GM18520 (cell line): Measurements from ENCODE around the gene ARHGAP10.

ENCODE experiments used
- ATAC-seq: cut with Tn5 transposase; IDR thresholded peaks from one replicate; pipeline ENCODE4 v1.9.1; 2021; ENCODE audit not compliant: unreplicated experiment

The ARHGAP10 gene

DNA sequence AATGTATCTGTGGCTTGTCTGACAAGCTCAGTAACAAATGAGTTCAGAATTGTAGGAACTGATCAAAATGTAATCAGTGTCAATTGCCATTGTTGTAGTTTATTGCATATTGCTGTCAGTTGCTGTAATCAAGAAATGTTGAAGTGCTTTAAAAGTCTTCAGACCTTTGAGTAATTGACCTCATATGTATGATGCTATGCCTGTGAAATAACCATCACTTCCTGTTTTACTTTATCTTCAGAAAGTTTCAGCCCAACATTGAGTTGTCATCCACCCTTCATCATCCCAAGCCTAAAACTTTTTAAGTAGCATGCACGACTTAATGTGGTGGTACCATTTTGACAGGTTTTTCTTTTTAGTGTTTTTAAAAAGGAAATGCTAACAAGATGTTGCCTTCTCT is 212.4 kb downstream of the ARHGAP10 start:
- ATAC-seq = peak; percentile 29

DNA sequence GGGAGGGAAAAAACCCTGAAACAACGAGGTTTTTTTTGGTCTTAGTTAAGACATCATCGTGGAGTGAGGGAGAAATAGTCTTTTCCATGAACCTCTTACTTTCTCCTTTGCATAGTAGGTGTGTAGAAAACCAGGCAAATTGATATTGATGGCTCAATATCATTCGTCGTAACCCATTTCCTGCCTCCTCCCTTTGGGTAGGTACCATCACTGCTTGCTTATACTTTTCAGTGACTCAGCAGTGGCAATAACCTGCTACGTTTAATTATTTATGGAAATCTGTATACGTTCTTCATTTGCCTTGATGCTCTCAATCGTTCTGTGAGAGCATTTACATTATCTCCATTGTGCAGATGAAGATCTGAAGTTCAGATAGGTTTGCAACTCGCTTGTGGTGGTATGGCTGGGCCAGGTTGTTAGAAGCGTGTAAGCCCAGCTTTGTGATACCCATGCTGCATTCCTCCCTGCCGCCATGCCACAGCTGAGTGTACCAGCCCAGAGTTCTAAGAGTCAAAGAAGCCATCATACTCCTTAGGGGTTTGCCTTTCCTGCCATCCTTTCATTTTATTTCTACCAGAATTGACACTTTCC is 212.9 kb downstream of the ARHGAP10 start:
- no peak for ATAC-seq

DNA sequence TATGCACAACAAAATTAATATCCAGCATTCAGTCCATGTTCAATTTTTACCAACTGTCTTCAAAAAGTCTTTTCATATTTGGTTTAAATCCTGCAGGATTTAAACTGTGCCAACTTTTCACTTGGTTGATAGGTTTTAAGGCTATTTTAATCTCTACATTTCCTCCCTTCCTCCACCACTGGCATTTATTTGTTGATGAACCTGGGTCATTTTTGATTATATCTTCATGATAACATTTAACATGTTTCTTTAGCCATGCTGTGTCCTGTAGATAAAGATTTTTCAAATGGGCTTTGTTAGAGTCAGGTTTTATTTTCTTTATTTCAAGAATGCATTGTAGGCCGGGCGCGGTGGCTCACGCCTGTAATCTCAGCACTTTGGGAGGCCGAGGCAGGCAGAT is 216.4 kb downstream of the ARHGAP10 start:
- ATAC-seq = no peak

DNA sequence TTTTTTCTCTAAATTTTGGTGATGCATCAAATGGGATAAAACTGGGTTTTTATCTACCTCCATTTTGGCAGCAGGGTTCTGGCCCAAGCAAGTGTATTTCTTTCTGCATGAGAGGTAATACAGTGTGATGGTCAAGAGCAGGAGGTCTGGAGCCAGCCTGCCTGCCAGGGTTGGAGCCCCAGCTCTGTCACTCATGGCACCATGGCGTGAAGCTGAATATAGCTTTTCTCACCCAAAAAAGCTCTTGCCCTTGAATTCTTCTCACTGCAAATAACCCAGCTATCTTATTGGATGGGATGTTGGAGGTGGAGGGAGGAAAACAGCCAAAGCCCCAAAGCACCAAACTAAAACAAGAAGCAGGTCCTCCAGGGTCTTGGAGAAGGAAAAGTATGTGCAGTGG is 218.4 kb downstream of the ARHGAP10 start:
- ATAC-seq = no peak

DNA sequence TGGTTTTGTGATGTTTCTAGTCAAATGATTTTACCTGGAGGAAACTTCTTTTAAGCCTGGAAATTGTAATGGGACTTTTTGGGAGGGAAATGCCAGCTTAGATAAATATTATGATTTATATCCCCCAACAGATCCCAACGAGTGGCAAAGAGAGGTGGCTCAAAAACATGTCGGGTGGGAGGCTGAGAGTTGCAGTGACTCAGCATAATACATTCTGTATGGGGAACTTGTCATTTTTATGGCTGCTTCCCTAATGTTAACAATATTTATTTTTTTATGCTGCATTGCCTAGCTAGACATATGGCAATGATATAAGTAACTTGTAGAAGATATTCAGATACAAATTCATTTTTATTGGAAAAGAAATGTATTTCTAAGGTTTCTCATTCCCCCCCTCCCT is 219.0 kb downstream of the ARHGAP10 start:
- ATAC-seq = no peak

DNA sequence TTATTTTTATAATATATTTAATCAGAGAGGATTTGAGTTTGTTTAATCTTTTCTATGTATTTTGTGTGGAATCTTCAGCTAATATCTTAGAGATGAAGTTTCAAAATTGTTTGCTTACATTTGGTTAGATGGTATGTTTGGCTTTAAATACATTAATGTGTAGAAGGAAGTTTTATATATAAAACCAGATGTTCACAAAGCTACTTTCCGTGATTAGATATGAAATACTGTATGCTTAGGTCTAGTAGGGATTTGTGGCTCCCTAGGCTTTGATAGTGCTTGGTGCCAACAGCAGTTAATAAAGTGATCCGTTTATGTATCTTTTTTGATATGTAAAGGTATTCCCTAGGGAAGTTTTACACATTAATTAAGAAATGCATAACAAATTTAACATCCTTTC is 223.0 kb downstream of the ARHGAP10 start:
- no peak for ATAC-seq

DNA sequence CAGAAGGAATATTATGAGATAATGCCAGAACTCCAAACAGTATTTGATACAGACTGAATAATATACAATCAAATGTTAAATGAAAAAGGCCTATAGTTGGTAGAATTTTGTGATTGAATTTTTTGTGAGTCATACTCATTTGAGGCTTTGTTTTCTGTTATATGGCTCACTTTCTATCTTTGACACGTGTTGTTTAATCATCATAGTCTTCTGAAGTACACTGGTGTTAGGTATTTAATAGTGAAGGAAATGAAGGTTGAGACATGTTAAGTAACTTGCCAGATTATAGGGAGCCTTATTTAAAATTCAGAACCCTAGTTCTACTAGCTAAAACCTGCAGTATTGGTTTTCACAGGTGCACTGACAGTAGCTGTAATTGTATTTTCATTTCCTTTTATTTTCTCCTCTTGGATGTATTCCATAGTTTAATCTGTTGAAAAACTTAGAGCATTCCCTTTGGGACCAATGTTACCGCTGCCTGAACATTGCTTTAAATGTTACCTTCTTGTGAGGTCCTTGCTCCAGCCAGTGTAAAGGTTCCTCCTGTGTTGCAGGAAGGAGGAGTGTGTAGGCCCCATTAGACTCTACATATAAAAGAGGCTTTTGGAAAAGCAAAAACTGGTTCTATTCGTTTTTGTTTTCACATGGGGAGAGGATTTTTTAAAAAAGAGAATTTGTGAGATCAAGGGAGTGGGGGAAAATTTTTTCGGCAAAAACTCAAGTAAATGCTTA is 224.1 kb downstream of the ARHGAP10 start:
- ATAC-seq = no peak

DNA sequence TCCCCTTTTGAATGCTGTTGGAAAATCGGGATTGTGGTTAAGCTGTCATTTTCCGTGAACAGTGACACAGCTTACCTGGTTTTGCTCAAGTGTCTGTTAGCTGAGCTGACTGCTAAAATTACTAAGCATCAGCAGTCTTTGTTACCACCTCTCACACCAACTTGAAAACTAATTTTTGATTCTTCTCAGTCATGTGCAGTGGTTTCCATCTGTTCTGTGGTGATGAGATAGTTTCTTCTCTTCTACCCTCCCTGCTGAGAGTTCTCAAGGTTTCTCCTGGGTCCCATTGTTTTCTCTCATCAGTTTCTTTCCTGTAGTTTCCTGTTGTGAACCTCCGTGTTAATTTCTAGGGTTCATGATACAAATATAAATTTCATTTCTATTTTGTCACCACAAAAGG is 225.6 kb downstream of the ARHGAP10 start:
- no peak for ATAC-seq

DNA sequence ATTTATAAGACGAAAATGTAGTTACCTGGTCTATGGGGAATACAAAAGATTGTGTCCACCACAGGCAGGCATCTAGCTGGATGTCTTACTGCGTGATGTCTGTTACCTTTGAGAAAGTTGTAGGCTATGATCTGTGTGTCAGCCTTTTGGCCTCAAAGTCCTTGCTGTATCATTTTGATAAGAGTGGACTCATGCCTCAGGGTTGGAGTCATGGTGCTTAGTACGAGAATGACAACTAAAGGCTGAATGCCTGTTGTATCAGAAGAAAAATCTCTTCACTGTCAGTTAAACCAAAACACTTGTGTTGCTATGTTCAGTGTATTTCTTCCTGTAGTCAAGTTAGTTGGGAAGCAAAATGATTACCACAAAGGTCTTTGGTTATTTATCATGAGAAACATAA is 226.2 kb downstream of the ARHGAP10 start:
- ATAC-seq = no peak

DNA sequence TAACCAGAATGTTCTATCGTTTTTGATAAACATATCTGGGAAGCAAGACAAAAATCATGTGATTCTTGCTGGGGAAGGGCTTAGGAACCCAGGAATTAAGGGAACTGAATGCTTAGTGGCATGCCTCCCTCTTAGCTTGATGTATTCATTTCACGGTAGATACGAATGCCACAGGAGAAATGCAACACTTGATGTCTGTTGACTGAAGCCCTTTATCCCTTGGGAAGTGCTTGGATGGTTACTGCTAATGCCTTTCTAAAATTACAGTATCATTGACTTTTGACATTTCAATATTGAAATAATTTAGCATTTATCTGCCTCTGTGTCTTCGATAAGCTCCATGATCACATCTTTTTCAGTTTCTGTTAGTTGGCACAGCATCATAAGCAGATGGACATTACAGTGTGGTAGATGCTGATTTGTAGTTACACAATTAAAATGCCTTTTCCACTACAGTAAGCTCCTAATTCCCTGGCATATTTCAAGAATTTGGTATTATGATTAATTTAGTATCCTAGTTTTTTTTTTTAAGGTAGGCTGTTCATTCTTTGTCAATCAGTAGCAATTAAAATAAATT is 226.7 kb downstream of the ARHGAP10 start:
- no peak for ATAC-seq

DNA sequence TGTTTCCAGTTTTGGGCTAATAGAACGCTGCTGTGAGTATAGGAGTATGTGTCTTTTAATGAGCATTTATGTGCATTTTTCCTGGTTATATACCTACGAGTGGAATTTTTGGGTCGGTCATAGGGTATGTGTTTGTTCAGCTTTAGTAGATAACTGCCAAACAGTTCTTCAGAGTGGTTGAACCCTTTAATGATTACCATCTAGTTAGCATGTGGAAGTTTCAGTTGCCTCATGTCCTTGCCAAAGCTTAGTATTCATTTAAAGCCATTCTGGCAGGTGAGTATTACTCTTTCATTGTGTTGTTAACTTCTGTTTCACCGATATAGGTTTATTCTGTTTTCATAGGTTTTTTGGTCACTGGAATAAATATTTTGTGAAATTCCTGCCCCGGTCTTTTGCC is 229.1 kb downstream of the ARHGAP10 start:
- ATAC-seq = no peak

DNA sequence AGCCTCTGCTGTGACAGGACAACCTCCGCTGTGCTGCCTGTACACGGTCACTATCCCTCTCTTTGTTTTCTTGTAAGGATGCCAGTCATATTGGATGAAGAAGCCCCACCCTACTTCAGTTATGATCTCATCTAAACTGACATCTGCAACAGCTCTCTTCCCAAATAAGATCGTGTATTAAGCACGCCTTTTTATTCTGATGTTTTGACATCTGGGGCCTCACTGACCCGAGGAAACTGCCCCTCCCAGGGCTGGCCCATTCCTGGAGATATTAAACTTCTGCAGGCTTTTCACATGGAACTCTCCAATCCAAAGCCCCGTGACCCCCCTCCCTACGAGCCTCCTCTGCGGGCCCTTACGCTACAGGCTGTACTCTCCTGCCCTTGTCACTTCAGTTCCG is 232.0 kb downstream of the ARHGAP10 start:
- no peak for ATAC-seq

DNA sequence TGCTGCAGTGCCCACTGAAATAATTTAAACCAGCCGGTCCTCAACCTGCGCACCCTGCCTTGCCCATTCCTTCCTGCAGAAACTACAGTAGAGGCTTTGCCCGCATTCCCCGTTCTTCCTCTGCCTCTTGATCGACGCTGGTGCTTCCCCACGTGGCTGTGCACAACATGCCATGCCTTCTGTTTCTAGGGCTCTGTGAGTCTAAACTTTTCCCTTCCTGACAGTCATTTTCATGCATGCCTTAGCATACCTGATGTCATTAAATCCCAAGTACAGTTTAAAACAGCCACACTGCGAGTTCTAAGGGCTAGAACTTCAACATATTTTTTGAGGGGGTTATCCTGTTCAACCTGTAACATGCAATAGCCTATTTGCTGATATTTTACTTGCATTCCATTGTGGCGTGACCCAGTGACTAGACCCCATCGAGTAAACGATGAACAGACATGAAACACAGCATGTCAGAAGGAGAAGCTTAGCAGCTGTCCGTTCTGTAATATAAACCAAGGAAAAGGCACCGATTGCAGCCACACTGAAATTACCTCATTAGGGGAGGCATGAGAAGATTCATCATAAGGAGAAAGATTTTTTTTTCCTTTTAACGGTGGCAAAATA is 232.5 kb downstream of the ARHGAP10 start:
- ATAC-seq = no peak

DNA sequence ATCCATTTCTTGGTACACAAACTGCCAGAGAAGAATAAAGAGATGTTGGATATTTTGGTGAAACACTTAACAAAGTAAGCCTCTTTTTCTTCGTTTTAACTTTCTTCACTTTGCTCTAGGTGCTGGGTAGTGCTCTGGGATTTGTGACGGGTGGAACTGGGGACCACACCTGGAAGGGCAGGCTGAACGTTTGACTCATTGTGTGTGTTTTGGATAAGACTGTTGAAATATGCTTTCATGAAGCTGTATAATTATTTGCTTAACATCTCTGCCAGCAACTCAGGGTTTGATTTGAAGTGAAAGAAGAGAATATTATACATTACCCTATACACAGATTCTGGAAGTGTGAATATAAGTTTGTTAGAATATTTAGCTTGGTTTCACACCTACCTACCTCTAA is 233.2 kb downstream of the ARHGAP10 start:
- no peak for ATAC-seq

DNA sequence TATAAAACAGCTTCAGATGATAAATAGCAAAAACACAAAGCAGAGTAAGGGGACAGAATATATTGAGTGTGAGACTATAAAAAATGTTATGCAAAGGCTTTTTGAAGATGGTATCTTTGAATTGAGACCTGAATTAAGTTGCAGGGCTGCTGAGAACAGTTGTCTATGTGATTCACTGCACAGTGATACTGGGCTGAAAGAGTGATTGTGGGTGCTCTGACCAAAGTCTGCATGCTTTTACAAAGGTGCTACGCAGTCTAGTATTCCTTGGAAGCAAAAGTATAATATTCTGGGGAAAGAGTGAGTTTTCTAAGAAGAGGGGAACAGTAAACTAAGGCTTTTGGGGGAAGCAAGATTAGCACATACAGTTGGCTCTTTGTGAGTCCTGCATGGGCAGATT is 234.0 kb downstream of the ARHGAP10 start:
- no peak for ATAC-seq

DNA sequence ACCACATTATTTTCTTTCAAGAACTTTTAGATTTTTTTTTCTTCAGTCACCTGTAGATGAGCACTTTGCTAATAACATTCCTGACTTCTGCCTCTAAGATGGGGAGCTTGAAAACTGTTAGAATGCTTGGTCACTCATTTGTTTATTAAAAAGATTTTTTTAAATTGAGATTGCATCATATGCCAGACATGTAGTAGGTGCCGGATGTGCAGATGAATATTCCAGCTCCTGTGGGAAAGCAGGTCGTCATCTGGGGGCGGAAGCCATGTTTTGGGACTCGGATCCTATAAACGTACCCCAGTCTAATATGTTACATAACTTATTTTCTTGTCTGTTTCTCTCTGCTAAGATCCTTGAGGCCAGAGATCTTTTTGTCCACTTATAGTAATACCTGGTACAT is 236.8 kb downstream of the ARHGAP10 start:
- ATAC-seq = no peak

DNA sequence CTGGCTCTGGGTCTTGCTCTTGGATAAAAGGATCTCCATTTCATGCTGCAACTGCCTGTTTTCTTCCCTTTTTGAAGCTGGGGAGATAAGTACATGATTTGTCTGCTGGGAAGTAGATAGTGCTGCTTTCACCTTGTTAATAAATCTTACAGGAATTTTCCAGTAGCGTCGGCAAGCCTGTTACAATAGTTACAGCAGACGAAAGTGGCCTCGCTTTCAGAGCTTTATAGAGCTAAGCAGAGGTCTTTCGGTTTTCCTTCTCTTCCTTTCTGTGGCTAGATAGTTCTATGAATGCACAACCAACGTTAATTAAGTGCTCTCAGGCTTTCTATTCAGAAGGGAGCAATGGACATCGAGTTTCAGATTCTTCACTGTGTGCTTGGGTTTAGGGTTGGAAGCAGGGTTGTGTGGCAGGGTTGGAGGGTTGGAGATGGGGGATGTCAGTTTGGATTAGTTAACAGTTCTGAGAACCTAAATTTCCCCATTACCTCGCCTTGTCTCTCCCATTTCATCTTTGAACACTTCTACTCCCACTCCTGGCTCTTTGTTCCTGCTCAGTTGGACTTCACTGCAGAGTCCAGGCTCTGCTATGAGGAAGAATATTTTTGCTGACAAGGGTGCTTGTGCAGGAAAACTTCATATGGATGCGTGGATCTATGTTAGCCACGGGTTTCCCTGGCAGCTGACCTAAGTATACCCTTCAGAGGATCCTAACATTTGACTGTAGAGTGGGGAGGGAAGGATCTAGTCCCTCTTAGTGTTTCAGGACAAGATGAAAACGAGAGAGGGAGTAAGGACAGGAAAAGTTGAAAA is 237.9 kb downstream of the ARHGAP10 start:
- ATAC-seq = no peak

DNA sequence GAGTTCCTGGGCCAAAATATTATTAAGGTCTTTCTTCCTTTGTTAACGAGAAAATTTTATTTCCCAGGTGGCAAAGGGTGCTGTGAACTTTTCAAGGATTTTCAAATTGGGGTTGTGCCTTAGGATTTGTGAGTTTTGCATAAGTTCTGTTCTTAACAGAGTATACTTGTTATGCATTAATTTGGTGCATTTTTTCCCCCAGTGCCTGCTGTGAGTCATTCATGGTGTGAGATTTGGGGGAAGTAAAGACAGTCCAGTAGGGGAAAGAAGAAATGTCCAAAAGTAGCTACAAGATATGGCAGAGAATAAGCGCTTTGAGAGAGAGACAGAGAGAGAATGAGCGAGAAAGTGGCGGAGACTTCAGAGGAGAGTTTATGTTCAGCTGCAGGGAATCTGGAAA is 239.2 kb downstream of the ARHGAP10 start:
- ATAC-seq = no peak

DNA sequence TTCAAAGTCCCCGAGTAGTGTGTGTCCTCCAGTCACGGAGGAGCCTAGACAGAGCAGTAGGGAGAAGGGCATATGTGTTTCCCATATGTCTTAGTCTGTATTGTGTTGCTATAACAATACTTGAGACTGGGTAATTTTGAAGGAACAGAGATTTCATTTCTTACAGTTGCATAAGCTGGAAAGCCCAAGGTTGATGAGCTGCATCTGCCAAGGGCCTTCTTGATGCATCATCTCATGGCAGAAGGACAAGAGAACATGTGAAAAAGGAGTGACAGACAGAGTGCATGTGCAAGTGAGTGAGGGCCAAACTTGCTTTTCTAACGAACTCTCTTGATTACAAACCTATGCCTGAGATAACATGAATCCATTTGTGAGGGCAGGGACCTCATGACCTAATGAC is 243.4 kb downstream of the ARHGAP10 start:
- no peak for ATAC-seq

DNA sequence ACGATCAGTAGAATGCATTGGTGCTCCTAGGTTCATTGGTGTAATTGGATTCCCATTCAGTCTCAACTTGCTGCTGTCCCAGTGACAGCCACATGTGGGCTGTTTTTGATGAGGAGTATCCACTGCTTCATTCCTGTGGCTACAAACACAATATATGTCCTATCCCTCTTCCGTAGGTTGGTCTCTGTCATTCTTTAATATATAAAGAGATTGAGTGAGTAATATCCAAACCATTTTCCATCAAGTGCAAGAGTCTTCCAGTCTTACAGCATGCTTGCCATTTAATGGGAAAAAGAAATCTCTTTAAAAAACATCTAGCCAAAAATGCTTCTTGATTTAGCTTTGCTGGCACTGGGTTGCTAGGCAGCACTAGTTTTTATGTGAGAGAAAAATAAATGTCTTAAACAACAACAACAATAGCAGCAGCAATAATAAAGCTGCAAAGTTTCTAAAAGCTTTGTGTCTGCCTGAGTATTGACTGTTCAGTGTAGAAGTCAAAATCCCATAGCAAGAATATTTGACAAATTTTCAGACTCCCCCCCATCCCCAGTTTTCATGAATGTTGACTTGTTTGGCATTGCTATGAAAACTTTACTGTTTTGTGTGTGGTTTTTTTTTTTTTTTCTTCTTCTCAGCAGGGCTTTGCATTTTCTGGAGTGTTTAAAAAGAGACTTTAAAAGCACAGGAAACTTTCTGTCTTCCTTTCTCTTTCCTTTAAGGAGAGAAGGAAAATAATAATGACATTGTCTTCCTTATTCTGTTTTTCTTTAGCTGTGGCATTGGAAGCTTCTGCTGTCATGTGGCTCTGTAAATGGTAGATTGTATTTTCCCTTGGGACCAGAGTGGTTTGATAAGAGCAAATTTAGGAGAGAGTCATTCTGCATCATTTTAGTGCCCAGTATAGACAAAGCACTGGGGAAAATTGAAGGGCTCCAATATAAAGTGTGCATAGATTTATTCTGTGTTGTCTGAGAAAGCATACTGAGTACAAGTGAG is 244.3 kb downstream of the ARHGAP10 start:
- ATAC-seq = no peak
